OCI-LY3 (cell line): ENCODE measurements around the gene JPT2.

ENCODE experiments used
- H2AFZ ChIP-seq: fragments of 200-600, 300-600 bp; shearing (Covaris generic); 2 replicates; pipeline ENCODE4 v1.6.0; 2014; ENCODE audit warnings: antibody characterized with exemption, low read depth, low read length
- H3K27ac ChIP-seq: fragments of 200-600, 300-600 bp; sonication (generic); 2 replicates; pipeline ENCODE4 v1.5.1; 2014; ENCODE audit warnings: mild to moderate bottlenecking, low read length, moderate library complexity, mixed read lengths
- H3K27me3 ChIP-seq: fragments of 200-600, 300-600 bp; sonication (generic); 2 replicates; pipeline ENCODE4 v1.6.1; 2014; ENCODE audit warnings: low read depth, low read length, mixed read lengths
- H3K36me3 ChIP-seq: fragments of 200-600, 300-600 bp; sonication (generic); replicated peaks from 2 replicates; pipeline ENCODE3; 2014; ENCODE audit warnings: low read depth, low read length, mixed read lengths
- H3K4me1 ChIP-seq: fragments of 300-600, 200-600 bp; sonication (generic); 2 replicates; pipeline ENCODE4 v1.6.1; 2014; ENCODE audit warnings: low read length, mixed read lengths
- H3K4me2 ChIP-seq: fragments of 200-600, 300-600 bp; sonication (generic); 2 replicates; pipeline ENCODE4 v1.6.1; 2014; ENCODE audit warnings: low read length, mixed read lengths
- H3K4me3 ChIP-seq: fragments of 300-600, 200-600 bp; sonication (generic); 2 replicates; pipeline ENCODE4 v1.5.1; 2014; ENCODE audit warnings: antibody characterized with exemption, mild to moderate bottlenecking, low read length, moderate library complexity
- H3K79me2 ChIP-seq: fragments of 300-600, 200-600 bp; shearing (Covaris generic); 2 replicates; pipeline ENCODE4 v1.6.1; 2014; ENCODE audit warnings: mild to moderate bottlenecking, low read length, mixed read lengths
- H3K9ac ChIP-seq: fragments of 300-600, 200-600 bp; shearing (Covaris generic); 2 replicates; pipeline ENCODE4 v1.6.0; 2014; ENCODE audit warnings: mild to moderate bottlenecking, low read length, moderate library complexity
- H3K9me3 ChIP-seq: fragments of 200-600, 300-600 bp; shearing (Covaris generic); 2 replicates; pipeline ENCODE4 v1.6.1; 2014; ENCODE audit warnings: low read length, mixed read lengths; ENCODE audit not compliant: insufficient read depth
- H4K20me1 ChIP-seq: fragments of 200-600, 300-600 bp; sonication (generic); 2 replicates; pipeline ENCODE4 v1.6.1; 2016; ENCODE audit warnings: low read length, mixed read lengths; ENCODE audit not compliant: insufficient read depth
- EZH2phosphoT487 ChIP-seq: fragments of 200-600 bp; shearing (Covaris generic); IDR thresholded peaks from 2 replicates; pipeline ENCODE4 v1.6.1; 2018; ENCODE audit warnings: antibody characterized with exemption, mixed run types, low read depth
- TF ChIP-seq, protein P1 (sequence below): fragments of 200-600, 300-600 bp; sonication (generic); IDR thresholded peaks from 2 replicates; pipeline ENCODE4 v1.5.1; 2014; ENCODE audit warnings: antibody characterized with exemption, low read length, low read depth

Gene JPT2

DNA sequence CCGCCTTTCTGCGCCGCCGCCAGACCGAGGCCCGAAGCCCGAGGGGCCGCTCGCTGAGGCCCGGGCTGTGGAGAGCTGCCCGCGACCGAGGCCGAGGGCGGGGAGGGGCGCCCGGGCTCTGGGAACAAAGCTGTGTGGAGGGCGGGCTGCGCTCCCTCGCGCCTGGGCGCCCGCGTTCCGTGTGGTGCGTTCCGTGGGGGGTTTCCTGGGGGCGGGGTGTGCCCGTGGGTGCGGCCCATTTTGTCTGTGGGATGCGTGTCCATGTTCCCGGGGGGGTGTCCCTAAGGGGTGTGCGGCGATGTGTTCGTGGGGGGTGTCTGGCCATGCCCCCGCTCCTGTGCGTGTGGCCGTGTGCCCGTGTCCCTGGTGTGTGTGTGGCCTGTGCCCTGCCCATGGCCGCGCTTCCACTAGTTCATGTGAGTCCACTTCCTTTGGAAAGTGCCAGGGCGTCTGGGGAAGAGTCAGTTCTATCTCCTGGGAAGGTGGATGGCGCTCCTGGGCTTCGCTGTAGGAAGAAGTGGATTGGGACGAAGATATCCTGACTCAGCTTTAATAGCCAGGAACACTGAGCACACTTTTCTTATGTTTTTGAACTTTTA is 520 bp downstream of the JPT2 start:
- H3K9me3 ChIP-seq = no peaks in the 10 kb centered on the region
- peaks cover 55% of the 10 kb centered on the region for H3K79me2 ChIP-seq
- H4K20me1 ChIP-seq = peaks cover 17% of the 10 kb centered on the region
- H3K4me3 ChIP-seq = peak overlapping the region; percentile 88
- TF ChIP-seq, protein P1, sequence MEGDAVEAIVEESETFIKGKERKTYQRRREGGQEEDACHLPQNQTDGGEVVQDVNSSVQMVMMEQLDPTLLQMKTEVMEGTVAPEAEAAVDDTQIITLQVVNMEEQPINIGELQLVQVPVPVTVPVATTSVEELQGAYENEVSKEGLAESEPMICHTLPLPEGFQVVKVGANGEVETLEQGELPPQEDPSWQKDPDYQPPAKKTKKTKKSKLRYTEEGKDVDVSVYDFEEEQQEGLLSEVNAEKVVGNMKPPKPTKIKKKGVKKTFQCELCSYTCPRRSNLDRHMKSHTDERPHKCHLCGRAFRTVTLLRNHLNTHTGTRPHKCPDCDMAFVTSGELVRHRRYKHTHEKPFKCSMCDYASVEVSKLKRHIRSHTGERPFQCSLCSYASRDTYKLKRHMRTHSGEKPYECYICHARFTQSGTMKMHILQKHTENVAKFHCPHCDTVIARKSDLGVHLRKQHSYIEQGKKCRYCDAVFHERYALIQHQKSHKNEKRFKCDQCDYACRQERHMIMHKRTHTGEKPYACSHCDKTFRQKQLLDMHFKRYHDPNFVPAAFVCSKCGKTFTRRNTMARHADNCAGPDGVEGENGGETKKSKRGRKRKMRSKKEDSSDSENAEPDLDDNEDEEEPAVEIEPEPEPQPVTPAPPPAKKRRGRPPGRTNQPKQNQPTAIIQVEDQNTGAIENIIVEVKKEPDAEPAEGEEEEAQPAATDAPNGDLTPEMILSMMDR = no peak
- no peak for TF ChIP-seq EZH2phosphoT487
- no peak overlapping the region for H2AFZ ChIP-seq
- H3K9ac ChIP-seq = peak overlapping the region; percentile 87
- H3K27me3 ChIP-seq = no peaks in the 10 kb centered on the region
- H3K4me1 ChIP-seq = peaks cover 8% of the 10 kb centered on the region; the same call in 1 of the 2 replicates
- H3K27ac ChIP-seq = peak overlapping the region; percentile 39
- H3K4me2 ChIP-seq = peak overlapping the region; percentile 92
- H3K36me3 ChIP-seq = peaks cover 22% of the 10 kb centered on the region

- Histone ChIP-seq H2AFZ (no peak overlapping the region), H3K9me3 (no peaks in the 10 kb centered on the region), H3K27me3 (no peaks in the 10 kb centered on the region), H3K4me2 (no peak overlapping the region), H3K4me3 (no peak overlapping the region), H3K79me2 (peaks cover 73% of the 10 kb centered on the region), H3K9ac (no peak overlapping the region), H3K27ac (no peak overlapping the region), H4K20me1 (peaks cover 18% of the 10 kb centered on the region), H3K4me1 (peaks cover 8% of the 10 kb centered on the region; the same call in 1 of the 2 replicates), H3K36me3 (peaks cover 23% of the 10 kb centered on the region)
- TF ChIP-seq, protein P1 = no peak
- TF ChIP-seq EZH2phosphoT487 = no peak
These were observed 2.3 kb downstream of the JPT2 start for GRCh38 chr16:1680361-1680760.

- Histone ChIP-seq H4K20me1 (peaks cover 18% of the 10 kb centered on the region), H3K36me3 (peaks cover 19% of the 10 kb centered on the region), H3K9ac (no peak overlapping the region), H3K4me3 (no peak overlapping the region), H2AFZ (no peak overlapping the region), H3K27ac (no peak overlapping the region), H3K27me3 (no peaks in the 10 kb centered on the region), H3K79me2 (peaks cover 79% of the 10 kb centered on the region), H3K9me3 (no peaks in the 10 kb centered on the region), H3K4me1 (peaks cover 8% of the 10 kb centered on the region; the same call in 1 of the 2 replicates), H3K4me2 (no peak overlapping the region)
- no peak for TF ChIP-seq EZH2phosphoT487
- TF ChIP-seq, protein P1 = no peak
These were observed 3.0 kb downstream of the JPT2 start for GRCh38 chr16:1681032-1681431.

DNA sequence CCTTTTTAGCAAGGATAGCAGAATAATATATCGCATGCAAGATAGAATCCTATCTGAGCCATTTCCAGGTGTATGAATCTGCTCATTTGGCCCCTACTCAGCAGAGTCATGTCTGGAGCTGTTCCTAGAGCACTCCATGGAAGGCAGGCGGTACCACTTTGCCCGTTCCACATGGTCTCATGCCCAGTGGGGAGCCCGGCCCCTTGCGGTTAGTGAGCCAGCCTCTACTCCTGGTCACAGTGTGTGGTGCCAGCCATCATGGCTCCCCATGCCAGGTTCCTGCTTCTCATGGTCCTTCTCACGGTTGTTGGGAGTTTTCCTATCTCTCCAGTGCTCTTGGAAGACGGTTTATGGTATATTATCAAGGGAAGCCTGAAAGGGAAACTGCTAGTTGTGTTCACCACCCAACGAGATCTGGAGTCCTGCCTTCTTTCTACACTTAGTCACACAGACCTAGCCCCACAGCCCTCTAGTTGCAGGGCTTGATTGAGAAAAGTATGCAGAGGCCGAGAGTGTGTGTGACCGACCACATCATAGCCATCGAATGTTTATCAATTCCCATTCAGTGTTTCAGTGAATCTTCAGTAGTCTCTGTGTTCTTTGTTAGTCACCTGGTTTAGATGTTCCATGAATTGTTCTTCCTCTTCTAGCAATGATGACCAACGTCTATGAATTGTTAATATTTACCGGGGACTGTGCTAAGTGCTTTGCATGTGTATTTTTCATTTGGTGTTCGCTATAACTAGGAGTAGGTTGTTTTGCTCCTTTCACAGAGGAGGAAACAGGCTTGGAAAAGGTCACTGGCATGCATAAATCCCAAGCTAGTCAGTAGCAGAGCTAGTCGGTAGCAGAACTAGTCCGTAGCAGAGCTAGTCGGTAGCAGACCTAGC is 9.6 kb downstream of the JPT2 start:
- Histone ChIP-seq H2AFZ (no peak overlapping the region), H3K9ac (no peak overlapping the region), H3K4me3 (no peak overlapping the region), H3K27ac (no peak overlapping the region), H4K20me1 (peaks cover 17% of the 10 kb centered on the region; the same call in 1 of the 2 replicates), H3K27me3 (no peaks in the 10 kb centered on the region), H3K36me3 (peaks cover 53% of the 10 kb centered on the region), H3K4me2 (no peak overlapping the region), H3K4me1 (no peaks in the 10 kb centered on the region), H3K9me3 (no peaks in the 10 kb centered on the region), H3K79me2 (peaks cover 92% of the 10 kb centered on the region)
- TF ChIP-seq, protein P1 = no peak
- no peak for TF ChIP-seq EZH2phosphoT487
